ENCODE data around the gene PTPRA. TPM values are rescaled to one million over a fixed set of nuclear protein-coding genes. Genes with fewer than 3 reads are reported as not detected.
"Not testable (repeated sequence)": the region's sequence is repeated elsewhere in the genome, so short reads cannot be mapped to it uniquely, and the experiment has no call there.

Gene PTPRA
- total and polyA plus RNA-seq, 3 experiments from 2014 or later: 51.6 to 57.8 (median 56.9) TPM

DNA sequence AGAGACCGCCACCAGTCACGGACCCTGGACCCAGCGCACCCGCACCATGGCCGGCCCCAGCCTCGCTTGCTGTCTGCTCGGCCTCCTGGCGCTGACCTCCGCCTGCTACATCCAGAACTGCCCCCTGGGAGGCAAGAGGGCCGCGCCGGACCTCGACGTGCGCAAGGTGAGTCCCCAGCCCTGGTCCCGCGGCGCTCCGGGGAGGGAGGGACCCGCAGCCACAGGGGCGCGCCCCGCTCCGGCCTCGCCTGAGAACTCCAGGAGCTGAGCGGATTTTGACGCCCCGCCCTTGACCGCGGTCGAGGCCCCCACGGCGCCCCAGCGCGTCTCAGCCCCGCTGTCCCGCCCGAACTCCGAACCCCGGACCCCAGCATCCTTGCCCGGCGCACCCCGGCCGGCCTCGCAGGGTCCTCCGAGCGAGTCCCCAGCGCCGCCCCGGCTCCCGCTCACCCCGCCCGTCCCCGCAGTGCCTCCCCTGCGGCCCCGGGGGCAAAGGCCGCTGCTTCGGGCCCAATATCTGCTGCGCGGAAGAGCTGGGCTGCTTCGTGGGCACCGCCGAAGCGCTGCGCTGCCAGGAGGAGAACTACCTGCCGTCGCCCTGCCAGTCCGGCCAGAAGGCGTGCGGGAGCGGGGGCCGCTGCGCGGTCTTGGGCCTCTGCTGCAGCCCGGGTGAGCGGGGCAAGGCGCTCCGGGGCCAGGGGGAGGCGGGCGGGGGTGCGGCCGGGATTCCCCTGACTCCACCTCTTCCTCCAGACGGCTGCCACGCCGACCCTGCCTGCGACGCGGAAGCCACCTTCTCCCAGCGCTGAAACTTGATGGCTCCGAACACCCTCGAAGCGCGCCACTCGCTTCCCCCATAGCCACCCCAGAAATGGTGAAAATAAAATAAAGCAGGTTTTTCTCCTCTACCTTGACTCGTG is 198.6 kb downstream of the PTPRA start, which contains the start of gene OXT:
Gene OXT (plus strand): TSS at position 11 of the 920 bp plus-strand sequence. CDS start 36 bp downstream, at position 47.
- Mint-ChIP-seq H3K27ac (peak within 1 kb of the TSS in 7 of 8 donors; percentile 39 to 92 (median 87)), H3K4me1 (peaks cover 11 to 20% (median 13%) of the 10 kb centered on the region in 3 donors), H3K9me3 (no peaks in the 10 kb centered on the region), H3K4me3 (peak within 1 kb of the TSS; percentile 77 to 89 (median 85)), H3K27me3 (no peaks in the 10 kb centered on the region), H3K36me3 (peaks cover 0 to 4% (median 0%) of the 10 kb centered on the region in 3 donors)
- Histone ChIP-seq H3K4me1 (ENCODE audit: insufficient read depth, low read length) (peaks cover 9% of the 10 kb centered on the region), H3K27me3 (ENCODE audit: insufficient read depth, low read length, poor library complexity, severe bottlenecking) (no peaks in the 10 kb centered on the region), H3K4me3 (ENCODE audit: low read length) (peak within 1 kb of the TSS; percentile 41), H3K36me3 (ENCODE audit: insufficient read depth, low read length) (no peaks in the 10 kb centered on the region), H3K9me3 (ENCODE audit: low read length) (no peaks in the 10 kb centered on the region), H3K27ac (ENCODE audit: low read depth, low read length) (no peak within 1 kb of the TSS)
- CTCF ChIA-PET: interaction anchor here (1.4 to 2.5 kb wide), 2 partner anchors 18 to 20 kb away, joined by 3 to 6 read pairs; no protein-coding TSS in a partner anchor
- POLR2A ChIA-PET: no interaction called here
- peak; percentile 51 to 77 (median 62) for DNase-seq

DNA sequence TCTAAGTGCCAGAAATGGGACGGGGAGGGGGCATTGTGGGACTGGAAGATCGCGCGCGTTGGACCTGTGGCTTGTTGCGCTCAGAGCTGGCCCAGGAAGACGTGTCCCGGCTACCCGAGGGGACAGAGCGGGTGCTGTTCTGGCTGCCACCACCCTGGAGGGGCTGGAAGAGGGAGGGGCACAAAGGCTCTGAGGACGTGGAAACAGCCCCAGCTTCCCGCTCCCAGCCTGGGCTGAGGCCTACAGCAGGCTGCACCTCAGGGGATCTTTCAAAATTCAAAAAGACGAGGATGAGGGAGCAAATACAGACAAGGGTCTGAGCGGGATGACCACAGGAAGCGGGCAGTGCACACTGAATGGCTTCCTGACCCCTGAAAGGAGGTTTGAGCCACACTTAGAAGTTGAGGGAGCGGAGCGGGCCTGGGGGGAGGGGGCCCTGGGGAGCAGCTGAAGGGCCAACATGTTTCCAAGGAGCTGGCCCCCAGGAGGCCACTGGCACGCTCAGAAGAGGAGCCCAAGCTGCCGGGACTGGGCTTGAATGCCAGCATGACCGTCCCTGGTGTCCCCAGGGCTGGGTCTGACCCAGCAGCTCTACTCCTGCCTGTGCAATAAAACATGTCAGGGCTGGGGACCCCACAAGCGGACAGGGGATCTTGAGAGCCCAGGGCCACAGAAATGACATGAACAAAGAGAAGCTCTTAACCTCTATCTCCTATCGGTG is 199.4 kb downstream of the PTPRA start:
- Mint-ChIP-seq H3K27me3 (peaks cover 1 to 2% of the 10 kb centered on the region in 2 donors), H3K4me3 (peak overlapping the region; percentile 74 to 89 (median 82)), H3K27ac (peak overlapping the region in 7 of 8 donors; percentile 39 to 91 (median 85)), H3K9me3 (no peaks in the 10 kb centered on the region), H3K4me1 (peaks cover 13 to 27% (median 14%) of the 10 kb centered on the region in 3 donors), H3K36me3 (peaks cover 0 to 4% (median 0%) of the 10 kb centered on the region in 3 donors)
- ChIA-PET POLR2A (no interaction called here), CTCF (interaction anchor here (1.4 to 2.5 kb wide), 2 partner anchors 19 to 20 kb away, joined by 3 to 6 read pairs; no protein-coding TSS in a partner anchor)
- no peak overlapping the region for H3K4me3 ChIP-seq (ENCODE audit: low read length)
- no peaks in the 10 kb centered on the region for H3K36me3 ChIP-seq (ENCODE audit: insufficient read depth, low read length)
- H3K27ac ChIP-seq (ENCODE audit: low read depth, low read length): no peak overlapping the region
- H3K4me1 ChIP-seq (ENCODE audit: insufficient read depth, low read length): peaks cover 13% of the 10 kb centered on the region
- no peak for DNase-seq
- H3K9me3 ChIP-seq (ENCODE audit: low read length): no peaks in the 10 kb centered on the region
- H3K27me3 ChIP-seq (ENCODE audit: insufficient read depth, low read length, poor library complexity, severe bottlenecking): no peaks in the 10 kb centered on the region

- not testable (repeated sequence) for H3K27me3 ChIP-seq (ENCODE audit: insufficient read depth, low read length, poor library complexity, severe bottlenecking); H3K36me3 ChIP-seq (ENCODE audit: insufficient read depth, low read length); H3K4me3 ChIP-seq (ENCODE audit: low read length); DNase-seq; H3K9me3 Mint-ChIP-seq; H3K9me3 ChIP-seq (ENCODE audit: low read length); H3K27me3 Mint-ChIP-seq; H3K36me3 Mint-ChIP-seq; H3K27ac ChIP-seq (ENCODE audit: low read depth, low read length)
- CTCF ChIA-PET: interaction anchor here (2.5 kb wide), 1 partner anchor 20 kb away, joined by 6 read pairs; no protein-coding TSS in a partner anchor
- H3K27ac Mint-ChIP-seq: peak overlapping the region in 4 of 8 donors; percentile 17 to 57 (median 30)
- peaks cover 14 to 30% (median 15%) of the 10 kb centered on the region in 3 donors for H3K4me1 Mint-ChIP-seq
- POLR2A ChIA-PET: interaction anchor here (0.7 kb wide), 1 partner anchor 15 kb away, joined by 3 read pairs; no protein-coding TSS in a partner anchor
- peak overlapping the region in 5 of 7 donors; percentile 38 to 86 (median 56) for H3K4me3 Mint-ChIP-seq
- H3K4me1 ChIP-seq (ENCODE audit: insufficient read depth, low read length): peaks cover 16% of the 10 kb centered on the region
Measured at GRCh38 chr20:3073251-3073643, 200.0 kb downstream of the PTPRA start.

- H3K9me3 Mint-ChIP-seq: no peaks in the 10 kb centered on the region
- Histone ChIP-seq H3K36me3 (ENCODE audit: insufficient read depth, low read length) (no peaks in the 10 kb centered on the region), H3K4me3 (ENCODE audit: low read length) (no peak overlapping the region), H3K27ac (ENCODE audit: low read depth, low read length) (no peak overlapping the region), H3K27me3 (ENCODE audit: insufficient read depth, low read length, poor library complexity, severe bottlenecking) (no peaks in the 10 kb centered on the region), H3K4me1 (ENCODE audit: insufficient read depth, low read length) (peaks cover 16% of the 10 kb centered on the region), H3K9me3 (ENCODE audit: low read length) (no peaks in the 10 kb centered on the region)
- peak overlapping the region in 1 of 7 donors; percentile 37 for H3K4me3 Mint-ChIP-seq
- ChIA-PET POLR2A (no interaction called here), CTCF (interaction anchor here (1.4 kb wide), 1 partner anchor 22 kb away, joined by 4 read pairs; no protein-coding TSS in a partner anchor)
- H3K27me3 Mint-ChIP-seq: peaks cover 7 to 11% of the 10 kb centered on the region in 2 donors
- H3K27ac Mint-ChIP-seq: peak overlapping the region in 3 of 8 donors; percentile 26 to 69 (median 60)
- peaks cover 12 to 30% (median 15%) of the 10 kb centered on the region in 3 donors for H3K4me1 Mint-ChIP-seq
- DNase-seq: no peak
- no peaks in the 10 kb centered on the region for H3K36me3 Mint-ChIP-seq
Measured at GRCh38 chr20:3074812-3075211, 201.5 kb downstream of the PTPRA start.

- POLR2A ChIA-PET: not testable (repeated sequence)
Measured at GRCh38 chr20:3075315-3075714, 202.0 kb downstream of the PTPRA start.

DNA sequence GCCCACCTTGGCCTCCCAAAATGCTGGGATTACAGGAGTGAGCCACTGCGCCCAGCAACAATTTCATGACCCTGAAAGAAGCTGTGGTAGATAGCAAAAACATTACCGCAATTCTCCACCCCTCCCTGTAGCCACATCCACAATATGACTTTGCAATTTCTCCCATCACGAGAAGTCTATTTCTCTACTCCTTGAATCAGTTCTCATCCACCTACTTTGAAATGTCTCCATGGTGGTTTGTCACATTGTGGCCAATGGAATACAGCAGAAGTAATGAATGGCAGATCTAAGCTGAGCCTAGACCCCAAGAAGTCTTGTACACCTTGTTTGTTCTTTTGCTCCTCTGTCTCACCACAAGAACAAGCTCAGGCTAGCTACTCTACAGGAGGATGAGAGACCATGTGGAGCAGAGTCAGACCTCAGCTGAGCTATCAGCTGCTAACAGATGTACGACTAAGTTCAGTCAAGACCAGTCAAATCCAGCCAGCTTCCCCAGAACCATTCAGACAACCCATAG is 204.4 kb downstream of the PTPRA start:
- Histone ChIP-seq H3K4me1 (ENCODE audit: insufficient read depth, low read length) (peaks cover 12% of the 10 kb centered on the region), H3K36me3 (ENCODE audit: insufficient read depth, low read length) (no peaks in the 10 kb centered on the region), H3K9me3 (ENCODE audit: low read length) (no peaks in the 10 kb centered on the region), H3K27me3 (ENCODE audit: insufficient read depth, low read length, poor library complexity, severe bottlenecking) (peaks cover 10% of the 10 kb centered on the region), H3K27ac (ENCODE audit: low read depth, low read length) (no peak overlapping the region), H3K4me3 (ENCODE audit: low read length) (no peak overlapping the region)
- ChIA-PET CTCF (interaction anchor here (1.0 to 1.4 kb wide), 4 partner anchors 9 to 38 kb away, joined by 3 to 6 read pairs (median 5); no protein-coding TSS in a partner anchor), POLR2A (interaction anchor here (1.0 kb wide), 1 partner anchor 15 kb away, joined by 4 read pairs; no protein-coding TSS in a partner anchor)
- Mint-ChIP-seq H3K27me3 (peaks cover 27 to 37% of the 10 kb centered on the region in 2 donors), H3K27ac (peak overlapping the region in 1 of 8 donors; percentile 78), H3K36me3 (no peaks in the 10 kb centered on the region), H3K4me3 (peak overlapping the region in 3 of 7 donors; percentile 0 to 63 (median 34)), H3K4me1 (peaks cover 3 to 18% (median 5%) of the 10 kb centered on the region in 3 donors), H3K9me3 (no peaks in the 10 kb centered on the region)
- DNase-seq: peak in 1 of 5 donors; percentile 55

More at GRCh38 chr20:3075315-3075714, 202.0 kb downstream of the PTPRA start:
- H3K36me3 Mint-ChIP-seq; H3K27ac ChIP-seq (ENCODE audit: low read depth, low read length); H3K27me3 ChIP-seq (ENCODE audit: insufficient read depth, low read length, poor library complexity, severe bottlenecking); DNase-seq; H3K9me3 Mint-ChIP-seq; H3K4me3 Mint-ChIP-seq; H3K9me3 ChIP-seq (ENCODE audit: low read length); H3K27ac Mint-ChIP-seq; H3K4me3 ChIP-seq (ENCODE audit: low read length); H3K36me3 ChIP-seq (ENCODE audit: insufficient read depth, low read length); CTCF ChIA-PET: not testable (repeated sequence)
- H3K4me1 ChIP-seq (ENCODE audit: insufficient read depth, low read length): peaks cover 16% of the 10 kb centered on the region
- Mint-ChIP-seq H3K27me3 (peaks cover 7 to 16% of the 10 kb centered on the region in 2 donors), H3K4me1 (peaks cover 12 to 30% (median 15%) of the 10 kb centered on the region in 3 donors)

- POLR2A ChIA-PET: no interaction called here
- H3K36me3 ChIP-seq (ENCODE audit: insufficient read depth, low read length): no peaks in the 10 kb centered on the region
- H3K4me3 Mint-ChIP-seq: peak overlapping the region in 1 of 7 donors; percentile 11
- peaks cover 22% of the 10 kb centered on the region for H3K27me3 ChIP-seq (ENCODE audit: insufficient read depth, low read length, poor library complexity, severe bottlenecking)
- H3K27me3 Mint-ChIP-seq: peaks cover 38 to 59% of the 10 kb centered on the region in 2 donors
- no peak overlapping the region for H3K27ac ChIP-seq (ENCODE audit: low read depth, low read length)
- H3K4me1 Mint-ChIP-seq: peaks cover 3 to 28% (median 5%) of the 10 kb centered on the region in 3 donors
- peaks cover 10% of the 10 kb centered on the region for H3K4me1 ChIP-seq (ENCODE audit: insufficient read depth, low read length)
- H3K9me3 Mint-ChIP-seq: no peaks in the 10 kb centered on the region
- DNase-seq: no peak
- H3K4me3 ChIP-seq (ENCODE audit: low read length): no peak overlapping the region
- no peaks in the 10 kb centered on the region for H3K36me3 Mint-ChIP-seq
- H3K9me3 ChIP-seq (ENCODE audit: low read length): no peaks in the 10 kb centered on the region
- H3K27ac Mint-ChIP-seq: no peak overlapping the region
- CTCF ChIA-PET: no interaction called here
Measured at GRCh38 chr20:3080939-3081388, 207.7 kb downstream of the PTPRA start.

Data from CD8-positive, alpha-beta memory T cell (primary cell).